HCT116 (cell line): ENCODE measurements around the gene RXFP4. TPM values are rescaled to one million over a fixed set of nuclear protein-coding genes. Genes with fewer than 3 reads are reported as not detected.
"Not testable (repeated sequence)": the region's sequence is repeated elsewhere in the genome, so short reads cannot be mapped to it uniquely, and the experiment has no call there.

Experiments
- ATAC-seq: fragments of 200-7000 bp; cut with Tn5 transposase; 2 replicates; pipeline ENCODE4 v1.9.1; 2020; ENCODE audit warnings: mild to moderate bottlenecking, moderate library complexity
- BruUV-seq: library from RNA; stranded (reverse); fragments of 400-500 nt; replicated peaks from 2 replicates; lab custom pipeline; 2021; lab: Mats Ljungman, UMichigan
- CTCF ChIA-PET: fragments of 300-600 bp; sonication (Branson Sonifier 250); formaldehyde crosslinking; loops from one replicate; lab custom pipeline; 2021; ENCODE audit warnings: antibody characterized with exemption; lab: Charles Lee
- POLR2A ChIA-PET: fragments of 300-600, 350-600 bp; sonication (Branson Sonifier 250); formaldehyde crosslinking; loops from one replicate; lab custom pipeline; 2021; ENCODE audit warnings: antibody characterized with exemption; lab: Charles Lee
- RAD21 ChIA-PET, 2 experiments: fragments of 300-600 bp; sonication (Branson Sonifier 250); formaldehyde crosslinking; loops; one replicate each; lab custom pipeline; 2023; ENCODE audit warnings: low total read pairs in 2 of 2; ENCODE audit not compliant: uncharacterized antibody in 2 of 2, unreplicated experiment in 2 of 2, low non-redundant PET in 1 of 2; lab: Charles Lee
- DNase-seq: peaks from one replicate; pipeline ENCODE4 v3.0.0-alpha.2; 2010; ENCODE audit warnings: low read depth, low spot score
- H2AFZ ChIP-seq: fragments of 200-600 bp; shearing (Covaris generic), sonication (generic); 2 replicates; pipeline ENCODE4 v1.6.1; 2017; ENCODE audit warnings: low read depth, mixed run types, mixed read lengths, antibody characterized with exemption, low read length; ENCODE audit not compliant: poor library complexity, severe bottlenecking
- H3K27ac ChIP-seq: 2 replicates; pipeline ENCODE4 v1.5.1; 2012; ENCODE audit warnings: low read depth, low read length
- H3K27me3 ChIP-seq: fragments of 200-600 bp; sonication (generic); 2 replicates; pipeline ENCODE4 v1.6.1; 2016; ENCODE audit warnings: mixed run types, low read length, mixed read lengths; ENCODE audit not compliant: insufficient read depth
- H3K36me3 ChIP-seq, 2 experiments: fragments of 200-500 bp in 1 of 2; fragments of 200-600 bp in 1 of 2; sonication (Bioruptor generic) in 1 of 2; sonication (generic) in 1 of 2; 2 replicates each; pipeline versions ENCODE4 v1.5.1 to v1.6.1; 2014 to 2016; ENCODE audit warnings: low read length in 2 of 2, inconsistent platforms in 1 of 2, mixed read lengths in 1 of 2, mixed run types in 1 of 2; ENCODE audit not compliant: insufficient read depth in 2 of 2, control insufficient read depth in 1 of 2
- H3K4me1 ChIP-seq, 2 experiments: fragments of 200-600 bp in 1 of 2; sonication (generic) in 1 of 2; 2 replicates each; pipeline versions ENCODE4 v1.5.1 to v1.6.1; 2012 to 2017; ENCODE audit warnings: low read length in 2 of 2, inconsistent platforms in 1 of 2, mild to moderate bottlenecking in 1 of 2, mixed read lengths in 1 of 2, mixed run types in 1 of 2, moderate library complexity in 1 of 2; ENCODE audit not compliant: insufficient read depth in 2 of 2, control insufficient read depth in 1 of 2
- H3K4me2 ChIP-seq: fragments of 200-600 bp; sonication (generic); 2 replicates; pipeline ENCODE4 v1.6.1; 2017; ENCODE audit warnings: mixed run types, low read length, mixed read lengths
- H3K4me3 ChIP-seq, 2 experiments: fragments of 200-600 bp in 1 of 2; sonication (generic) in 1 of 2; replicated peaks in 1 of 2; 2 replicates each; pipeline ENCODE4 v1.5.1; 2011 to 2016; ENCODE audit warnings: low read length in 2 of 2, control low read depth in 1 of 2, low read depth in 1 of 2, mild to moderate bottlenecking in 1 of 2, mixed read lengths in 1 of 2, mixed run types in 1 of 2
- H3K79me2 ChIP-seq: fragments of 200-600 bp; sonication (generic); 2 replicates; pipeline ENCODE4 v1.6.1; 2017; ENCODE audit warnings: mild to moderate bottlenecking, mixed run types, low read length, moderate library complexity, mixed read lengths; ENCODE audit not compliant: insufficient read depth
- H3K9ac ChIP-seq: fragments of 200-600 bp; sonication (generic); 2 replicates; pipeline ENCODE4 v1.6.1; 2016; ENCODE audit warnings: low read length, mixed read lengths
- H3K9me2 ChIP-seq: fragments of 200-600 bp; sonication (generic), shearing (Covaris generic); 2 replicates; pipeline ENCODE4 v1.6.1; 2017; ENCODE audit warnings: mixed run types, mild to moderate bottlenecking, moderate library complexity; ENCODE audit not compliant: insufficient read depth
- H3K9me3 ChIP-seq, 2 experiments: fragments of 200-500 bp in 1 of 2; fragments of 200-600 bp in 1 of 2; sonication (Bioruptor generic) in 1 of 2; sonication (generic) in 1 of 2; 2 replicates each; pipeline ENCODE4 v1.6.1; 2014 to 2017; ENCODE audit warnings: low read length in 2 of 2, mixed read lengths in 2 of 2, inconsistent platforms in 1 of 2, low read depth in 1 of 2, mild to moderate bottlenecking in 1 of 2, mixed run types in 1 of 2, moderate library complexity in 1 of 2; ENCODE audit not compliant: control insufficient read depth in 1 of 2, insufficient read depth in 1 of 2
- H4K20me1 ChIP-seq: fragments of 200-600 bp; sonication (generic), shearing (Covaris generic); 2 replicates; pipeline ENCODE4 v1.6.1; 2017; ENCODE audit warnings: mixed run types, mild to moderate bottlenecking, moderate library complexity; ENCODE audit not compliant: insufficient read depth
- ELF1 ChIP-seq: IDR thresholded peaks from 2 replicates; pipeline ENCODE4 v1.6.1; 2012; ENCODE audit warnings: low read depth, borderline replicate concordance
- POLR2A ChIP-seq: IDR thresholded peaks from 2 replicates; pipeline ENCODE4 v1.7.0; 2011; ENCODE audit warnings: borderline replicate concordance; ENCODE audit not compliant: insufficient read depth, insufficient read length; ENCODE audit errors: extremely low read depth
- REST ChIP-seq: IDR thresholded peaks from 2 replicates; pipeline ENCODE4 v1.6.1; 2012; ENCODE audit warnings: low read depth
- ZFX ChIP-seq: fragments of 450-650 bp; IDR thresholded peaks from 2 replicates; pipeline ENCODE4 v1.6.1; 2017
- intact Hi-C: fragments of 100-400 bp; cut with micrococcal nuclease; formaldehyde crosslinking; loops from 2 replicates; pipeline ENCODE4 v1.10.0; 2022
- total RNA-seq: library from RNA; stranded (reverse); gene quantifications from one replicate; pipeline ENCODE4 v1.2.1, GENCODE V29; 2021; ENCODE audit not compliant: unreplicated experiment

The RXFP4 gene
- total RNA-seq, 1 experiment from 2014 or later: 0.20 TPM

- TF ChIP-seq REST: no peak
- TF ChIP-seq ZFX: no peak
- no peak for TF ChIP-seq ELF1
- TF ChIP-seq POLR2A: no peak
- TF ChIP-seq, all 23 proteins: peak for 5
Measured at GRCh38 chr1:155893389-155894142, 47.9 kb upstream of the RXFP4 start (continued).

- H4K20me1 ChIP-seq, H2AFZ ChIP-seq, H3K27ac ChIP-seq, DNase-seq, H3K9me3 ChIP-seq, ATAC-seq, BruUV-seq, H3K9ac ChIP-seq, H3K27me3 ChIP-seq, RAD21 ChIA-PET, H3K9me2 ChIP-seq, H3K4me2 ChIP-seq, H3K4me3 ChIP-seq, CTCF ChIA-PET, H3K79me2 ChIP-seq, intact Hi-C loops, POLR2A ChIA-PET: not testable (repeated sequence)
- peaks cover 24 to 33% of the 10 kb centered on the region in 2 experiments; a peak in 3 of 4 replicates for H3K36me3 ChIP-seq
- H3K4me1 ChIP-seq: peaks cover 27 to 41% of the 10 kb centered on the region in 2 experiments
Measured at GRCh38 chr1:155895617-155896016, 45.8 kb upstream of the RXFP4 start.

- ATAC-seq, H3K79me2 ChIP-seq, H2AFZ ChIP-seq, RAD21 ChIA-PET, CTCF ChIA-PET, intact Hi-C loops, H3K4me3 ChIP-seq, H3K9me2 ChIP-seq, BruUV-seq, H3K27me3 ChIP-seq, H3K9ac ChIP-seq, DNase-seq, H4K20me1 ChIP-seq, H3K4me2 ChIP-seq, H3K9me3 ChIP-seq, POLR2A ChIA-PET, H3K27ac ChIP-seq: not testable (repeated sequence)
- peaks cover 27 to 39% of the 10 kb centered on the region in 2 experiments for H3K4me1 ChIP-seq
- H3K36me3 ChIP-seq: peaks cover 29 to 33% of the 10 kb centered on the region in 2 experiments; a peak in 3 of 4 replicates
Measured at GRCh38 chr1:155896476-155896875, 45.0 kb upstream of the RXFP4 start.
